Suprapubic skin (tissue), 4 donors: ENCODE measurements around the gene TSNAX. TPM values are rescaled to one million over a fixed set of nuclear protein-coding genes. Genes with fewer than 3 reads are reported as not detected.
A peak's percentile ranks its signal among the peaks of the same experiment; 100 is the strongest.
"Not testable (repeated sequence)": the region's sequence is repeated elsewhere in the genome, so short reads cannot be mapped to it uniquely, and the experiment has no call there.

Experiments
- DNase-seq, 2 donors: peaks; one replicate each; pipeline ENCODE4 v3.0.0-alpha.2; 2019; ENCODE audit warnings: low spot score in 2 of 2
- H3K27ac ChIP-seq: fragments of 200-600 bp; sonication (generic); one replicate; pipeline ENCODE4 v1.5.1; 2019
- H3K27me3 ChIP-seq: fragments of 200-600 bp; sonication (generic); one replicate; pipeline ENCODE4 v1.5.1; 2019
- H3K36me3 ChIP-seq: fragments of 200-600 bp; sonication (generic); one replicate; pipeline ENCODE4 v1.5.1; 2019
- H3K4me1 ChIP-seq: fragments of 200-600 bp; sonication (generic); one replicate; pipeline ENCODE4 v1.5.1; 2019
- H3K4me3 ChIP-seq: fragments of 200-600 bp; sonication (generic); one replicate; pipeline ENCODE4 v1.5.1; 2019; ENCODE audit warnings: mild to moderate bottlenecking
- H3K9me3 ChIP-seq: fragments of 200-600 bp; sonication (generic); one replicate; pipeline ENCODE4 v1.5.1; 2019
- EP300 ChIP-seq: sonication (generic); formaldehyde crosslinking; IDR thresholded peaks from one replicate; pipeline ENCODE4 v1.6.1; 2017; ENCODE audit warnings: antibody characterized with exemption
- POLR2A ChIP-seq, 2 donors: fragments of 450-650 bp; IDR thresholded peaks; one replicate each; pipeline ENCODE4 v1.6.1; 2017; ENCODE audit warnings: antibody characterized with exemption in 2 of 2, mild to moderate bottlenecking in 2 of 2, moderate library complexity in 2 of 2
- POLR2AphosphoS5 ChIP-seq, 3 donors: sonication (generic); formaldehyde crosslinking; IDR thresholded peaks; one replicate each; pipeline ENCODE4 v1.6.1; 2017; ENCODE audit warnings: antibody characterized with exemption in 3 of 3
- WGBS: methylation state at CpG from one replicate; pipeline ENCODE4 v1.1.5; 2018; 5-methylcytosine and 5-hydroxymethylcytosine counted together
- total RNA-seq, 4 donors: library from RNA; depleted of rRNA; stranded (reverse); fragments of >200 nt; gene quantifications; one replicate each; pipeline ENCODE4 v1.1.0, GENCODE V29; 2016
- TF ChIP-seq, protein P1 (sequence below), 2 donors: fragments of 200-600 bp in 1 of 2; fragments of 450-650 bp in 1 of 2; sonication (generic) in 1 of 2; IDR thresholded peaks; one replicate each; pipeline ENCODE4 v1.5.1; 2016 to 2019; ENCODE audit warnings: antibody characterized with exemption in 2 of 2, mild to moderate bottlenecking in 1 of 2, moderate library complexity in 1 of 2

TSNAX gene
- total RNA-seq, 4 donors from 2014 or later = 18.8 to 36.4 (median 25.4) TPM

DNA sequence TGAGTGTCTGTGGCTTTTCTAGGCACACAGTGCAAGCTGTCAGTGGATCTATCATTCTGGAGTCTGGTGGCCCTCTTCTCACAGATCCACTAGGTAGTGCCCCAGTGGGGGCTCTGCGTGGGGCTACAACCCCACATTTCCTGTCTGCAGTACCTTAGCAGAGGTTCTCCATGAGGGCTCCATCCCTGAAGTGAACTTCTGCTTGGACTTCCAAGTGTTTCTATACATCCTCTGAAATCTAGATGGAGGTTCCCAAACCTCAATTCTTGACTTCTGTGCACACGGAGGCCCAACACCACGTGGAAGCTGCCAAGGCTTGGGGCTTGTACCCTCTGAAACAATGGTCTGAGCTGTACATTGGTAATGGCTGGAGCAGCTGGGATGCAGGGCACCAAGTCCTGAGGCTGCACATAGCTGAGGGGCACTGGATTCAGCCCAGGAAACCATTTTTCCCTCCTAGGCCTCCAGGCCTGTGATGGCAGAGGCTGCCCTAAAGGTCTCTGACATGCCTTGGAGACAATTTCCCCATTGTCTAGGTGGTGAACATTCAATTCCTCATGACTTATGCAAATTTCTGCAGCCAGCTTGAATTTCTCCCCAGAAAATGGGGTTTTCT lies 29.2 kb upstream of the TSNAX start:
- Histone ChIP-seq H3K9me3 (peaks cover 7% of the 10 kb centered on the region), H3K27me3 (no peaks in the 10 kb centered on the region), H3K36me3 (no peaks in the 10 kb centered on the region), H3K4me1 (no peaks in the 10 kb centered on the region), H3K4me3 (no peak overlapping the region), H3K27ac (no peak overlapping the region)
- no peak for TF ChIP-seq POLR2A (IDR thresholded peaks at IDR 0.05)
- TF ChIP-seq EP300 = no peak
- no peak for TF ChIP-seq POLR2AphosphoS5 (IDR thresholded peaks at IDR 0.05)
- TF ChIP-seq, protein P1, sequence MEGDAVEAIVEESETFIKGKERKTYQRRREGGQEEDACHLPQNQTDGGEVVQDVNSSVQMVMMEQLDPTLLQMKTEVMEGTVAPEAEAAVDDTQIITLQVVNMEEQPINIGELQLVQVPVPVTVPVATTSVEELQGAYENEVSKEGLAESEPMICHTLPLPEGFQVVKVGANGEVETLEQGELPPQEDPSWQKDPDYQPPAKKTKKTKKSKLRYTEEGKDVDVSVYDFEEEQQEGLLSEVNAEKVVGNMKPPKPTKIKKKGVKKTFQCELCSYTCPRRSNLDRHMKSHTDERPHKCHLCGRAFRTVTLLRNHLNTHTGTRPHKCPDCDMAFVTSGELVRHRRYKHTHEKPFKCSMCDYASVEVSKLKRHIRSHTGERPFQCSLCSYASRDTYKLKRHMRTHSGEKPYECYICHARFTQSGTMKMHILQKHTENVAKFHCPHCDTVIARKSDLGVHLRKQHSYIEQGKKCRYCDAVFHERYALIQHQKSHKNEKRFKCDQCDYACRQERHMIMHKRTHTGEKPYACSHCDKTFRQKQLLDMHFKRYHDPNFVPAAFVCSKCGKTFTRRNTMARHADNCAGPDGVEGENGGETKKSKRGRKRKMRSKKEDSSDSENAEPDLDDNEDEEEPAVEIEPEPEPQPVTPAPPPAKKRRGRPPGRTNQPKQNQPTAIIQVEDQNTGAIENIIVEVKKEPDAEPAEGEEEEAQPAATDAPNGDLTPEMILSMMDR (IDR thresholded peaks at IDR 0.05) = no peak
- 100% methylated on average over 1 of the region's 3 CpGs for WGBS
- no peak for DNase-seq

DNA sequence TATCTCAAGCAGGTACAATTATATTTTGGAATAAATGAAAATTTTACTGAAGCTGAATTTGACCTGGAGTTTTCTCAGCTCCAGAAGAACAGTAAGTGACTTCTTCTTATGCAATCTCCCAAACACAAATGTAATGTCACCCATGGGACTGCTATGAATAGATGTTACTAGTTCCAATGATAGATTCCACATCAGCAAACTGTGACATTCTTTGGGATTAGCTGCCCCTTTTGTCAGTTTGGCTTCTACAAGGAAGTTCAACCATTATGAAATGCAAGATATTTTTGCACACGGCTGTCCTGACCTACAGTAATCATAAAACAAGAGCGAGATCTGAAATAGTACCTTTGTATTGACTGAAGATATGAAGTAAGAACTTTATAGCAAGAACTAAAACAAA lies 27.8 kb upstream of the TSNAX start:
- no peak for DNase-seq
- Histone ChIP-seq H3K4me1 (no peaks in the 10 kb centered on the region), H3K4me3 (no peak overlapping the region), H3K27me3 (no peaks in the 10 kb centered on the region), H3K9me3 (peaks cover 7% of the 10 kb centered on the region), H3K27ac (no peak overlapping the region), H3K36me3 (no peaks in the 10 kb centered on the region)
- no peak for TF ChIP-seq POLR2A (IDR thresholded peaks at IDR 0.05)
- TF ChIP-seq, protein P1 (IDR thresholded peaks at IDR 0.05) = no peak
- no peak for TF ChIP-seq EP300
- no peak for TF ChIP-seq POLR2AphosphoS5 (IDR thresholded peaks at IDR 0.05)
- 86% methylated on average over 2 of the region's 2 CpGs for WGBS

DNA sequence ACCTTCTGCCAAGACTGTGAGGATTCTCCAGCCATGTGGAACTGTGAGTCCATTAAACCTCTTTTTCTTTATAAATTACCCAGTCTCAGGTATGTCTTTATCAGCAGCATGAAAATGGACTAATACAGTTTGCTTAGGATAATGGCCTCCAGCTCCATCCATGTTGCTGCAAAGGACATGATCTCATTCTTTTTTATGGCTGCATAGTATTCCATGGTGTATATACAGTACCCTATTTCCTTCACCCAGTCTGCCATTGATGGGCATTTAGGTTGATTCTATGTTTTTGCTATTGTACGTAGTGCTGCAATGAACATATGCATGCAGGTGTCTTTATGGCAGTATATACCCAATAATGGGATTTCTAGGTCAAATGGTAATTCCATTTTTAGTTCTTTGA lies 25.3 kb upstream of the TSNAX start:
- H3K9me3 ChIP-seq, H3K27me3 ChIP-seq, H3K4me1 ChIP-seq, H3K36me3 ChIP-seq, H3K4me3 ChIP-seq, DNase-seq, H3K27ac ChIP-seq: not testable (repeated sequence)
- WGBS = 100% methylated on average over 1 of the region's 1 CpG

DNA sequence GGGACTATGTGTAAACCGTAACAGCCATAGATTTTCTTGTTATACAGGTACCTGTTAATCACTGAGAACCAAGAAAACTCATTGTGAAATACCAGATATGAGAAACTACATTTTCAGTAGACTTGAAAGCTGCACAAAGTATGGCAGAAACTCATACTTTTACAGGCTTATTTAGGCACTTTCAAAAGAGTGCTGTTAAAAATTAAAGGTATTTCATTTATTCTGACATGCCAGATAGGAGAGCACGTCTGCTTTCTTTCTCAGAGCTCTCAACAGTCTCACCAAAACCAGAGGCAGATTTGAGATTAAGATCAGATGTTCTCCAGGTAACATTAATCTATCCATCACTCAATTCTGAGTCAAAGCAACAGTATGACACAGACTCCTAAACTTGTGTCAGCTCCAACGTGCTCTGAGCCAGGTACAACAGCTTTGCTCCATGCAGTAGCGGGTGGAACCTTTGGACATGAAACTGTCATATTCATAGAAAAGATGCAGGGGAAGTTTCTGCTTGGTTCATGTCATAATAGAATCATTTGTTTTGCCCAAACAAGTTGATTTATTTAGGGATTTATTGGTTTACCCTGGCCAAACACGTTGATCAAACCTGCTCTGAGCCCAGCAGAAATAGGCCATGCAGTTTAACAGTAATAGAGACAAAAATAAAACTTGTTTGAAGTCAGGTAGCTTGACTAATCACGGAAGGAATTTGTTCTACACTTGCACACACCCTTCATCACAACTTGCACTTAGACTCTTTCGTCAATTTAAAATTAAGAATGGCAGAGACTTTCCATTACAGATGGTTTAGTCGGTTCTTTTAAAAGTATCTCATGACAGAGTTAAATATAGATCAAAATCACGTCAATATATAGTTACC lies 20.8 kb upstream of the TSNAX start:
- Histone ChIP-seq H3K27me3 (no peaks in the 10 kb centered on the region), H3K9me3 (no peaks in the 10 kb centered on the region), H3K27ac (peak overlapping the region; percentile 55), H3K4me3 (no peak overlapping the region), H3K36me3 (no peaks in the 10 kb centered on the region), H3K4me1 (peaks cover 16% of the 10 kb centered on the region)
- WGBS = 53% methylated on average over 9 of the region's 9 CpGs
- TF ChIP-seq EP300 (no peak), POLR2AphosphoS5 (IDR thresholded peaks at IDR 0.05) (no peak), POLR2A (IDR thresholded peaks at IDR 0.05) (no peak)
- TF ChIP-seq, protein P1 (IDR thresholded peaks at IDR 0.05) = no peak
- DNase-seq = no peak

DNA sequence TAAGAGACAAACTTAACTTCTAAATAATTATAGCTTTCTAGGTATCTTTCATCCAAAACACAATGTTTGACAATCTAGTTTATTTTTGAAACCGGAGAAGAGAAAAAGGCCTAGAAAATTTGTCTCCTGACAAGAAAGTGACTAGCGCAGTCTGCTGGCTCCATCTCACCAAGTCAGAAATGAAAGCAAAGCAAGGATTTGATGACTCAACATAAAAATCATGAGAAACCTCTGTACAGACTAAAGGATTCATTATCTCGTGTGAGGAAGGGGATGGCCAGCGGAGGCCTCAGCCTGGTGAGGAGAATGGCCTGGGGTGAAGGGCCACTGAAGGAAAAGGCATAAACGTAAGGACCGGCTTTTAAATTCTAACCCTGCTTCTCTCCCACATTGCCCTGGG lies 20.0 kb upstream of the TSNAX start:
- TF ChIP-seq, protein P1 (IDR thresholded peaks at IDR 0.05) = no peak
- TF ChIP-seq POLR2A (IDR thresholded peaks at IDR 0.05) = no peak
- Histone ChIP-seq H3K36me3 (no peaks in the 10 kb centered on the region), H3K4me3 (no peak overlapping the region), H3K27ac (peak overlapping the region; percentile 55), H3K4me1 (peaks cover 23% of the 10 kb centered on the region), H3K27me3 (no peaks in the 10 kb centered on the region), H3K9me3 (no peaks in the 10 kb centered on the region)
- no peak for DNase-seq
- 56% methylated on average over 6 of the region's 6 CpGs for WGBS
